ENCODE data around the gene CLIP1.
"Not testable (repeated sequence)": the region's sequence is repeated elsewhere in the genome, so short reads cannot be mapped to it uniquely, and the experiment has no call there.

Gene CLIP1

GRCh38 chr12:122435186-122435585 lies 12.7 kb upstream of the CLIP1 start:
- DNase-seq (ENCODE audit: low read depth in 2 of 2), result no peak

- DNase-seq (ENCODE audit: low read depth in 2 of 2), result not testable (repeated sequence)
Observed at GRCh38 chr12:122429043-122429442, 6.6 kb upstream of the CLIP1 start.

- DNase-seq (ENCODE audit: low read depth in 2 of 2), result no peak
Observed at GRCh38 chr12:122427403-122427802, 4.9 kb upstream of the CLIP1 start.

GRCh38 chr12:122423258-122424165 lies 1.0 kb upstream of the CLIP1 start:
- no peak for DNase-seq (ENCODE audit: low read depth in 2 of 2)

- DNase-seq (ENCODE audit: low read depth in 2 of 2), result peak in 1 of 2 donors; percentile 9
Observed at GRCh38 chr12:122422730-122423257, 325 bp upstream of the CLIP1 start.

GRCh38 chr12:122421187-122421820 lies 1.2 kb downstream of the CLIP1 start:
- no peak for DNase-seq (ENCODE audit: low read depth in 2 of 2)

GRCh38 chr12:122420471-122421162 lies 1.9 kb downstream of the CLIP1 start:
- no peak for DNase-seq (ENCODE audit: low read depth in 2 of 2)

- not testable (repeated sequence) for DNase-seq (ENCODE audit: low read depth in 2 of 2)
Observed at GRCh38 chr12:122419094-122419493, 3.4 kb downstream of the CLIP1 start.

- DNase-seq (ENCODE audit: low read depth in 2 of 2), result not testable (repeated sequence)
Observed at GRCh38 chr12:122415665-122416064, 6.8 kb downstream of the CLIP1 start.

GRCh38 chr12:122413516-122414404 lies 8.7 kb downstream of the CLIP1 start:
- no peak for DNase-seq (ENCODE audit: low read depth in 2 of 2)

GRCh38 chr12:122412851-122413433 lies 9.5 kb downstream of the CLIP1 start:
- DNase-seq (ENCODE audit: low read depth in 2 of 2), result no peak

GRCh38 chr12:122411537-122411936 lies 10.9 kb downstream of the CLIP1 start:
- DNase-seq (ENCODE audit: low read depth in 2 of 2), result no peak

GRCh38 chr12:122407208-122407607 lies 15.3 kb downstream of the CLIP1 start:
- DNase-seq (ENCODE audit: low read depth in 2 of 2), result no peak

GRCh38 chr12:122406701-122407164 lies 15.7 kb downstream of the CLIP1 start:
- no peak for DNase-seq (ENCODE audit: low read depth in 2 of 2)

GRCh38 chr12:122403831-122404230 lies 18.6 kb downstream of the CLIP1 start:
- DNase-seq (ENCODE audit: low read depth in 2 of 2), result no peak

- DNase-seq (ENCODE audit: low read depth in 2 of 2), result no peak
Observed at GRCh38 chr12:122403115-122403770, 19.2 kb downstream of the CLIP1 start.

- DNase-seq (ENCODE audit: low read depth in 2 of 2), result no peak
Observed at GRCh38 chr12:122402264-122402663, 20.2 kb downstream of the CLIP1 start.

GRCh38 chr12:122399592-122400373 lies 22.7 kb downstream of the CLIP1 start:
- DNase-seq (ENCODE audit: low read depth in 2 of 2), result peak; percentile 5 to 23

GRCh38 chr12:122399254-122399591 lies 23.2 kb downstream of the CLIP1 start:
- DNase-seq (ENCODE audit: low read depth in 2 of 2), result no peak
